Mucosa of descending colon (tissue), 3 donors: ENCODE measurements around the gene CYGB. TPM values are rescaled to one million over a fixed set of nuclear protein-coding genes. Genes with fewer than 3 reads are reported as not detected.
"Not testable (repeated sequence)": the region's sequence is repeated elsewhere in the genome, so short reads cannot be mapped to it uniquely, and the experiment has no call there.

ENCODE experiments used
- ATAC-seq: fragments of 200-7000 bp; cut with Tn5 transposase; one replicate; pipeline ENCODE4 v1.9.1; 2020; ENCODE audit warnings: mild to moderate bottlenecking, moderate library complexity
- DNase-seq, 3 donors: peaks; one replicate each; pipeline ENCODE4 v3.0.0-alpha.2; 2020
- H3K36me3 ChIP-seq: fragments of 200-600 bp; one replicate; pipeline ENCODE4 v1.8.0; 2021; ENCODE audit warnings: low read depth, mild to moderate bottlenecking
- H3K4me1 ChIP-seq: fragments of 200-600 bp; one replicate; pipeline ENCODE4 v1.8.0; 2021; ENCODE audit warnings: low read depth, mild to moderate bottlenecking
- H3K4me3 ChIP-seq: fragments of 200-600 bp; one replicate; pipeline ENCODE4 v1.8.0; 2021; ENCODE audit warnings: mild to moderate bottlenecking
- H3K9me3 ChIP-seq: fragments of 200-600 bp; one replicate; pipeline ENCODE4 v1.8.0; 2021; ENCODE audit warnings: mild to moderate bottlenecking
- CTCF ChIP-seq: fragments of 200-600 bp; IDR thresholded peaks from one replicate; pipeline ENCODE4 v1.8.0; 2022; ENCODE audit warnings: antibody characterized with exemption, mild to moderate bottlenecking
- intact Hi-C, 2 donors: fragments of 100-400 bp; cut with DNase I in 1 of 2; cut with micrococcal nuclease in 1 of 2; formaldehyde crosslinking; loops; one replicate each; pipeline versions ENCODE4 v1.11.0 to v1.11.1; 2022; cut with DNase I, micrococcal nuclease
- total RNA-seq, 3 donors: library from RNA; stranded (reverse); fragmentation: NEBNext Ultra II Directional in 2 of 3; extraction: Animal tissue kit (Norgen Biotek cat#: 25700) in 2 of 3; gene quantifications; one replicate each; pipeline versions ENCODE4 v1.2.1 to v1.2.4, GENCODE V29; 2021 to 2023
- donor health status: DM: no; HTN: no; CAD: no; lungs with moderate emphysema.
- donor health status: DM: no; HTN: no; CAD: no.
- donor health status: DM: no; HTN: yes; CAD: no.

Gene CYGB
- total RNA-seq, 3 donors from 2014 or later: 10.6 to 24.0 (median 15.1) TPM

DNA sequence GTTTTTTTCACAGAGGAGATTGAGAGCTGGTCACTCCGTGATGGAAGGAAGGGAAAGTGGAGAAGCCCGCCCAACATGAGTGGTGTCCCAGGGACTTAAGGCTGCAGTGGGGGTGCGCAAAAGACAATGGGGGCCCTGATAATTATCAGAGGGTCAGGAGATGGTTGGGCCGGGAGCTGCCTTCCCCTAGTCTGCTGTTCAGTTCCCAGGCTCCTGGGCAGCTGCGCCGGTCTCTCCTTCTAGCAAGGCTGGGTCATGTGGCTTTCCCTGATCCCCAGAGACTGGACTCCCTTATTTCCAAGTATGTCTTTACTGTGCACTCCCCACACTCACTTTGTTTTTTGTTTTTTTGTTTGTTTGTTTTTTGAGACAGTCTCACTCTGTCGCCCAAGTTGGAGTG is 16.2 kb downstream of the CYGB start:
- ATAC-seq: no peak
- Histone ChIP-seq H3K9me3 (no peaks in the 10 kb centered on the region), H3K4me3 (no peak overlapping the region), H3K4me1 (peaks cover 15% of the 10 kb centered on the region), H3K36me3 (no peaks in the 10 kb centered on the region)
- intact Hi-C loops: no loop called here
- no peak for TF ChIP-seq CTCF
- DNase-seq: no peak

GRCh38 chr17:76519048-76519966 is 18.2 kb downstream of the CYGB start:
- Histone ChIP-seq H3K4me3 (no peak overlapping the region), H3K4me1 (peaks cover under 1% of the 10 kb centered on the region), H3K9me3 (no peaks in the 10 kb centered on the region), H3K36me3 (no peaks in the 10 kb centered on the region)
- DNase-seq: no peak
- intact Hi-C loops: no loop called here
- no peak for TF ChIP-seq CTCF
- no peak for ATAC-seq

GRCh38 chr17:76517638-76518038 is 19.9 kb downstream of the CYGB start:
- intact Hi-C loops: no loop called here
- H3K9me3 ChIP-seq: no peaks in the 10 kb centered on the region
- no peaks in the 10 kb centered on the region for H3K4me1 ChIP-seq
- TF ChIP-seq CTCF: no peak
- no peaks in the 10 kb centered on the region for H3K36me3 ChIP-seq
- ATAC-seq (no peak), DNase-seq (no peak)
- no peak overlapping the region for H3K4me3 ChIP-seq

DNA sequence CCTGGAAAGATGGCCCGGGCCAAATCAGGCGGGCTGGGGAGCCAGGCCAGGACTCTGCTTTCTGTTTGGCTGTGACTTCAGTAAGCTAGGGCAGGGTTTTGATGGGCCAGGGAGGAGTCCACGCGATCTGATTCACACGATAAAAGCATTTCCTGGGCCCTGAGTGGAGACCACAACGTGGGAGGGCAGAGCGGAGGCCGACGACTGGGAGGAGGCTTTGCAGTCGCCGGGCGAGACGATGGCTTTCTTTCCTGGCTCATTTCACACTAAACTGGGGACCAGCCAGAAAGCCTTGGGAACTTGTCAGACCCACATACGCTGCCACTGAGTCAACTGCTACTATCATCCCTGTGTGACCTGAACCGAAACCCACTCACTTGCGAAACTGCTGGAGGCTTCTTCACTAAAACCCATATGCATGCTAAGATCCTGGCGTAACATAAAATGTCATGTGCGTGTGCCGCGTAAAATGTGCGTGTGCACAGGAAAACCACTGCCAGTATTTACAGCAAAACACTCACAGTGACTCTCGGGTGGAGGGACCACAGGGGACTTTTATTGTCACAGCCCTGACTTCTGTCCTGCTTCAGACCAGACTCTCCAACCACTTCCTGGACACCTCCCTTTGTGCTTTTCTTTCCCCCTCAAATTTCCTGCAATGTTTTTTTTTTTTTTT is 22.1 kb downstream of the CYGB start:
- Histone ChIP-seq H3K9me3 (no peaks in the 10 kb centered on the region), H3K4me1 (no peaks in the 10 kb centered on the region), H3K36me3 (no peaks in the 10 kb centered on the region), H3K4me3 (no peak overlapping the region)
- DNase-seq (peak; percentile 64 to 81 (median 68)), ATAC-seq (peak; percentile 79)
- TF ChIP-seq CTCF: no peak
- intact Hi-C loops: no loop called here

- intact Hi-C loops, DNase-seq, H3K4me3 ChIP-seq, H3K36me3 ChIP-seq, H3K9me3 ChIP-seq, H3K4me1 ChIP-seq, ATAC-seq: not testable (repeated sequence)
These were observed 23.2 kb downstream of the CYGB start for GRCh38 chr17:76514355-76514754.

DNA sequence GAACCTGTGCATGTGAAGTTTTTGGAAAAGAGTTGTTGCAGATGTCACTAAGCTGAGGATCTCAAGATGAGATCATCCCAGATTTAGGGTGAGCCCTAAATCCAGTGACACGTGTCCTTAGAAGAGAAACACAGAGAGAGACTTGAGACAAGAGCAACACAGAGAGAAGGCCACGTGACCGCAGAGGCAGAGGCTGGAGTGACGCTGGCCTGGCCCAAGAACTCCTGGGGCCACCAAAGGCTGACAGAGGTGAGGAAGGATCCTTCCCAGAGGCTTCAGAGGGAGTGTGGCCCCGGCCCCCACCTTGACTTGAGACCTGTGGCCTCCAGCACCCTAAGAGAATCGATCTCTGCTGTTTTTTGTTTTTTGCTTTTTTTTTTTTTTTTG is 24.2 kb downstream of the CYGB start:
- Histone ChIP-seq H3K36me3 (no peaks in the 10 kb centered on the region), H3K9me3 (no peaks in the 10 kb centered on the region), H3K4me3 (no peak overlapping the region), H3K4me1 (no peaks in the 10 kb centered on the region)
- no peak for DNase-seq
- intact Hi-C loops: no loop called here
- ATAC-seq: no peak
- no peak for TF ChIP-seq CTCF
